ENCODE data around the gene MAN2C1. TPM values are rescaled to one million over a fixed set of nuclear protein-coding genes. Genes with fewer than 3 reads are reported as not detected.

MAN2C1 gene
- total RNA-seq, 2 donors from 2014 or later, result 150 to 224 TPM

DNA sequence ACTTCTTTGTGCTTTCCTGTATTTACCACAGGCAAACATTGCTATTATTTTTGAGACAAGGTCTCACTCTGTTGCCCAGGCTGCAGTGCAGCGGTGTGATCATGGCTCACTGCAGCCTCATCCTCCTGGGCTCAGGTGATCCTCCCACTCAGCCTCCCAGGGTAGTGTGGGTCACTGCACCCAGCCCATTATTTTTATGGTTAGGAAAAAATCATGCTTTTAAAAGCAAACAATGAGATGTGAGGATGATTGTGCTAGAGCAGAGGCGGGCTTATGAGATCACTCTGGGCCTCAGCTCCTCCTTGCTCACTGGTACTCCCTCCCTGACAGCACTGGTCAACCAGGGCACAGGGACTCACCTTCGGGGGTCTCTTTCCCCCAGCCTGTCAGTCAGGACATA lies 2.2 kb downstream of the MAN2C1 start:
- H3K36me3 ChIP-seq (ENCODE audit: control insufficient read depth, insufficient read depth, low read length), result peaks cover 51% of the 10 kb centered on the region
- Mint-ChIP-seq H3K27me3 (ENCODE audit: insufficient read depth) (no peaks in the 10 kb centered on the region), H3K4me1 (peaks cover 11% of the 10 kb centered on the region), H3K4me3 (no peak overlapping the region), H3K36me3 (ENCODE audit: low read depth) (peaks cover 26% of the 10 kb centered on the region), H3K9me3 (no peaks in the 10 kb centered on the region), H3K27ac (no peak overlapping the region)
- TF ChIP-seq CTCF (conservative IDR thresholded peaks at IDR 0.05), result no peak
- 80 to 92% methylated on average over 1 to 3 of the region's 3 CpGs for WGBS, 2 experiments (ENCODE audit: insufficient coverage in 1 of 2, insufficient read length in 1 of 2)
- DNase-seq, result peak; percentile 18
- H3K4me3 ChIP-seq (ENCODE audit: low read length), result no peak overlapping the region
- no peak overlapping the region for H3K27ac ChIP-seq (ENCODE audit: low read depth, low read length)
- no peak overlapping the region for H3K9ac ChIP-seq (ENCODE audit: extremely low read depth, low read length, poor library complexity, severe bottlenecking)
- H3K9me3 ChIP-seq (ENCODE audit: control insufficient read depth, low read length), result no peaks in the 10 kb centered on the region
- H3K4me1 ChIP-seq (ENCODE audit: control insufficient read depth, insufficient read depth, low read length), result no peaks in the 10 kb centered on the region
- H3K27me3 ChIP-seq (ENCODE audit: control insufficient read depth, insufficient read depth, low read length, poor library complexity, severe bottlenecking), result no peaks in the 10 kb centered on the region

DNA sequence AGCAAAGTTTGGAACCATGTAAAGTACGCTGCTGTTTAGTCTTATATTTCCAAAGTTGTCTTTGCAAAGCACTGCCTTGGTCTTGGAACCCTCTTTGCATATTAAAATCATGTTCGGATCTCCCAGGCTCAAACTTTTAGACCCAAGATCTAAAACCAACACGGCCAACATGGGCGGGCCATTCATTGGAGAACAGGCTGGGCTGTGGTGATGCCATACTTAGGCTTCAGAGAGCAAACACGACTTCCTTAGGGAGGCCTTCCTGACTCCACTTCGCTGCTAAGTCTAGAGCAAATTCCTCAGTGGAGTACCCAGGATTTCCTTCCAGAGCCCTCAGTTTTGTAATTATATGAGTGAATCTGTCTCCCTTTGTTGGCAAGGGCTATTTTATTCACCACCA lies 3.5 kb downstream of the MAN2C1 start:
- Histone ChIP-seq H3K9me3 (ENCODE audit: control insufficient read depth, low read length) (no peaks in the 10 kb centered on the region), H3K36me3 (ENCODE audit: control insufficient read depth, insufficient read depth, low read length) (peaks cover 38% of the 10 kb centered on the region), H3K9ac (ENCODE audit: extremely low read depth, low read length, poor library complexity, severe bottlenecking) (no peak overlapping the region), H3K4me1 (ENCODE audit: control insufficient read depth, insufficient read depth, low read length) (no peaks in the 10 kb centered on the region), H3K4me3 (ENCODE audit: low read length) (no peak overlapping the region), H3K27me3 (ENCODE audit: control insufficient read depth, insufficient read depth, low read length, poor library complexity, severe bottlenecking) (no peaks in the 10 kb centered on the region), H3K27ac (ENCODE audit: low read depth, low read length) (no peak overlapping the region)
- H3K4me3 Mint-ChIP-seq, result no peak overlapping the region
- 95 to 96% methylated on average over 4 to 6 of the region's 6 CpGs for WGBS, 2 experiments (ENCODE audit: insufficient coverage in 1 of 2, insufficient read length in 1 of 2)
- no peaks in the 10 kb centered on the region for H3K27me3 Mint-ChIP-seq (ENCODE audit: insufficient read depth)
- H3K36me3 Mint-ChIP-seq (ENCODE audit: low read depth), result peaks cover 29% of the 10 kb centered on the region
- no peak for DNase-seq
- peaks cover 9% of the 10 kb centered on the region for H3K4me1 Mint-ChIP-seq
- no peak overlapping the region for H3K27ac Mint-ChIP-seq
- H3K9me3 Mint-ChIP-seq, result no peaks in the 10 kb centered on the region
- TF ChIP-seq CTCF (conservative IDR thresholded peaks at IDR 0.05), result no peak

DNA sequence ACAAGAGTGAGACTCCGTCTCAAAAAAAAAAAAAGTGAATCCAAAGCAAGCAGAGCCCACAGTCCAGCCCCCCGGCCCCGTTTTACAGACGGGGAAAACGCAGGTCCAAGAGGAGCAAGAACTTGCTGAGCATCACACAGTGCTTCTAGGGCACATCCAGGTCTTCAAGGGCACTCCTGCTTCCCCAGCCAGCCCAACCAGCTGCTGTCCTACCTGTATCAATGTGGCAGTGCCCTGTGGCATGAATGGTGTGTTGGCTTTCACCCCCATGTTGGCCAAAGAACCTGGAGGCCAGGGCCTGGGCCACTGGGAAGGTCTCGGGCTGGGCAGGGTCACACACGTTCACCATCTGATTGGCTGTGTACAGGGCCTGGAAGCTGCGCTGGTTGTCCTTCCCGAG lies 4.6 kb downstream of the MAN2C1 start:
- no peaks in the 10 kb centered on the region for H3K4me1 Mint-ChIP-seq
- peaks cover 31% of the 10 kb centered on the region for H3K36me3 Mint-ChIP-seq (ENCODE audit: low read depth)

More for the DNA sequence above, 4.6 kb downstream of the MAN2C1 start:
- no peaks in the 10 kb centered on the region for H3K27me3 Mint-ChIP-seq (ENCODE audit: insufficient read depth)
- no peak overlapping the region for H3K4me3 Mint-ChIP-seq
- H3K27me3 ChIP-seq (ENCODE audit: control insufficient read depth, insufficient read depth, low read length, poor library complexity, severe bottlenecking), result no peaks in the 10 kb centered on the region
- H3K27ac Mint-ChIP-seq, result peak overlapping the region; percentile 30
- no peak for DNase-seq
- no peaks in the 10 kb centered on the region for H3K9me3 ChIP-seq (ENCODE audit: control insufficient read depth, low read length)
- no peak overlapping the region for H3K9ac ChIP-seq (ENCODE audit: extremely low read depth, low read length, poor library complexity, severe bottlenecking)
- H3K36me3 ChIP-seq (ENCODE audit: control insufficient read depth, insufficient read depth, low read length), result peaks cover 36% of the 10 kb centered on the region
- H3K4me1 ChIP-seq (ENCODE audit: control insufficient read depth, insufficient read depth, low read length), result no peaks in the 10 kb centered on the region
- H3K9me3 Mint-ChIP-seq, result no peaks in the 10 kb centered on the region
- 90 to 99% methylated on average over 8 to 9 of the region's 9 CpGs for WGBS, 2 experiments (ENCODE audit: insufficient coverage in 1 of 2, insufficient read length in 1 of 2)
- no peak for TF ChIP-seq CTCF (conservative IDR thresholded peaks at IDR 0.05)
- H3K4me3 ChIP-seq (ENCODE audit: low read length), result no peak overlapping the region
- H3K27ac ChIP-seq (ENCODE audit: low read depth, low read length), result no peak overlapping the region
